ENCODE measurements around the gene TEX261.

Gene TEX261

DNA sequence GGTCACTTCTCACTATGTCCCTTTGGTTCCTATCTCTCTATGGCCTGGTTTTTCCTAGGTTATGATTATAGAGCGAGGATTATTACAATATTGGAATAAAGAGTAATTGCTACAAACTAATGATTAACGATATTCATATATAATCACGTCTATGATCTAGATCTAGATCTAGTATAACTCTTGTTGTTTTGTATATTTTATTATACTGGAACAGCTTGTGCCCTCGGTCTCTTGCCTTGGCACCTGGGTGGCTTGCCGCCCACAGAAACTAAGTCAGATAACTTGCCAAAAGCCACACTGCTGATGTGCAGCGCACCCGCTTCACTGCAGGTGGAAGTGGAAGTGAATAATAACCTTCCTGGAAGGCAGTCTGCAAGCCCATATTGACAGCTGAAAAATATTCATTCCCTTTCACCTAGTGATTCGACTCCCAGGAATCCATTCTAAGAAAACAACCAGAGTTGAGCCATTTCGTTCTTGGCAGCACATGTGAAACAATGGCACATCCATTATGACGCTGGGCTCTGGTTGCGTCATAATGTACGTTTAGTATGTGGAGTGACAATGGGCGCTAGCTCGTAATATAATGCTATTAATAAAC lies 17.0 kb downstream of the TEX261 start:
- H3K9me3 ChIP-seq (ENCODE audit: control insufficient read depth, insufficient read depth, low read length), result no peaks in the 10 kb centered on the region
- peak overlapping the region; percentile 83 for H3K4me3 ChIP-seq (ENCODE audit: low read depth, low read length)
- H3K9ac ChIP-seq (ENCODE audit: low read depth, low read length), result no peak overlapping the region
- H3K36me3 ChIP-seq (ENCODE audit: control insufficient read depth, insufficient read depth, low read length), result no peaks in the 10 kb centered on the region
- peaks cover 34% of the 10 kb centered on the region for H3K27me3 ChIP-seq (ENCODE audit: control insufficient read depth, insufficient read depth, low read length)
- peaks cover 3% of the 10 kb centered on the region for H3K4me1 ChIP-seq (ENCODE audit: control insufficient read depth, insufficient read depth, low read length)

DNA sequence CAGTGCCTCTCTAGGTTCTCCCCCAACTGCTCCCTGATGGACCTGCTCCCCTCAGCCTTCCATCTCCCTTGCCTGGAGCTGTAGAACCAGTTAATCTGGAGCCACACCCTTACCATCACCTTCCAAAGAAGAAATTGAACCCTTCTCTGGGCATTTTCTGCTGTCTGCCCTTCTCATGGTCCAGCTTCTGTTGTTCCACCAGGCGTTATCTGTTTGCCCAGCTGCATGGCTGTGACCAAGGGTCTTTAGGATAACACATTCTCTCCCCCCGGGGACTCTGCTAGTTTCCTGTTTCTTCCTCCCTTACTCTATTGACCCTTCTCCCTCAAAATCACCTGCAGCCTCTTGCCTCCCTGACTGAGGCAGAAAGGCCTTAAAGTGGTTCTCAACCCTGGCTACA lies 19.4 kb downstream of the TEX261 start:
- Histone ChIP-seq H3K9me3 (ENCODE audit: control insufficient read depth, insufficient read depth, low read length) (no peaks in the 10 kb centered on the region), H3K4me3 (ENCODE audit: low read depth, low read length) (no peak overlapping the region), H3K27me3 (ENCODE audit: control insufficient read depth, insufficient read depth, low read length) (peaks cover 37% of the 10 kb centered on the region), H3K4me1 (ENCODE audit: control insufficient read depth, insufficient read depth, low read length) (peaks cover 3% of the 10 kb centered on the region), H3K9ac (ENCODE audit: low read depth, low read length) (no peak overlapping the region), H3K36me3 (ENCODE audit: control insufficient read depth, insufficient read depth, low read length) (no peaks in the 10 kb centered on the region)

DNA sequence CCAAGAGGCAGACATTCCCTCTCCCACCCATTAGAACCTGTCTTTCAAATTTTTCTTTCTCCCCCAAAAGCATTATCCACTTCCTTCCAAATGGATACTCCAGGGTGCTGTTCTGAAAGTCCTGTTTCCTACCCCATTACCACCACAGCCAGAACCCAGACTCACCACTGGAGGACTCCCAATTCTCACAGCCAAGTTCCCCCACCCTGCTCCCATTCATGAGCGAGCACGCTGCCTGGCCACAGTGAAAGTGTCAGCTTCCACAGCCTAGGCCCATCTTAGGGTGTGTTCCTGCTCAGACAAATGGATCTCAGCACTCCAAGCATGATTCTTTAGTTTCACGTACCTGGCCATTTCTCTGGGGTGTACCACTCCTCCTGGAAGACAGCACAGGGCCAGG lies 20.1 kb downstream of the TEX261 start:
- Histone ChIP-seq H3K9ac (ENCODE audit: low read depth, low read length) (no peak overlapping the region), H3K9me3 (ENCODE audit: control insufficient read depth, insufficient read depth, low read length) (no peaks in the 10 kb centered on the region), H3K4me3 (ENCODE audit: low read depth, low read length) (no peak overlapping the region), H3K27me3 (ENCODE audit: control insufficient read depth, insufficient read depth, low read length) (peaks cover 39% of the 10 kb centered on the region), H3K36me3 (ENCODE audit: control insufficient read depth, insufficient read depth, low read length) (no peaks in the 10 kb centered on the region), H3K4me1 (ENCODE audit: control insufficient read depth, insufficient read depth, low read length) (peaks cover 3% of the 10 kb centered on the region)

DNA sequence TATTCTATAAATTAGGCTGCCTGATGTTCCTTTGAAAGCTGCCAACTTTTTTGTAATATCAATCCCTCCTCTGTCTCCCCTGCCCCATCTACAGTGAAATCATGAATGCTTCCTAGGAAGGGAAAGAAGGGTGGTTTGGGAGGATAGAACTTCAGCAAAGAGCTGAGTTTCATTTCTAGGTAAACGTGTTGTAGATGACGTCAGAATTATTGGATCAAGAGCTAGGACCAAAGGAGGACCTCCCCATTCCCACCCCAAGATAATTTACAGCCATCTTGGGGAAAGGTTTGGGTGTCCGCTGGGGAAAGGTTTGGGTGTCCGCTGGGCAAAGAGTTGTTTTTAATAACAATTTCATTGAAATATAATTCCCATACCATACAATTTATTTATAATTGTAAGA lies 27.5 kb downstream of the TEX261 start:
- H3K4me3 ChIP-seq (ENCODE audit: low read depth, low read length), result no peak overlapping the region
- peaks cover 65% of the 10 kb centered on the region for H3K27me3 ChIP-seq (ENCODE audit: control insufficient read depth, insufficient read depth, low read length)
- no peaks in the 10 kb centered on the region for H3K36me3 ChIP-seq (ENCODE audit: control insufficient read depth, insufficient read depth, low read length)
- no peak overlapping the region for H3K9ac ChIP-seq (ENCODE audit: low read depth, low read length)
- no peaks in the 10 kb centered on the region for H3K4me1 ChIP-seq (ENCODE audit: control insufficient read depth, insufficient read depth, low read length)
- no peaks in the 10 kb centered on the region for H3K9me3 ChIP-seq (ENCODE audit: control insufficient read depth, insufficient read depth, low read length)

DNA sequence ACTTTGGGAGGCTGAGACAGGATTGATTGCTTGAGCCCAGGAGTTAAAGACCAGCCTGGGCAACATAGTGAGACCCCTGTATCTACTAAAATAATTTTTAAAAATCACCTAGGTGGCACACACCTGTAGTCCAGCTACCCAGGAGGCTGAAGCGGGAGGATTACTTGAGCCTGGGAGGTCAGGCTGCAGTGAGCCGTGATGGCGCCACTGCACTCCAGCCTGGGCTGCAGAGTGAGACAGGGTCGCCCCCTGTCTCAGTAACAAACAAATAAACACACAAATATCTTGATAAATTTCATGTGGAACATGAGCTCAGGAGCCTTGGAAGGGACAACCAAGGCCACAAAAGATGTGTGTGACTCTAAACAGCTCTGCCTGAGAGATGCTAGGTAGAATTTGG lies 28.0 kb downstream of the TEX261 start:
- H3K4me3 ChIP-seq (ENCODE audit: low read depth, low read length), result no peak overlapping the region
- H3K27me3 ChIP-seq (ENCODE audit: control insufficient read depth, insufficient read depth, low read length), result peaks cover 64% of the 10 kb centered on the region
- H3K9ac ChIP-seq (ENCODE audit: low read depth, low read length), result no peak overlapping the region
- H3K4me1 ChIP-seq (ENCODE audit: control insufficient read depth, insufficient read depth, low read length), result no peaks in the 10 kb centered on the region
- no peaks in the 10 kb centered on the region for H3K9me3 ChIP-seq (ENCODE audit: control insufficient read depth, insufficient read depth, low read length)
- H3K36me3 ChIP-seq (ENCODE audit: control insufficient read depth, insufficient read depth, low read length), result no peaks in the 10 kb centered on the region

DNA sequence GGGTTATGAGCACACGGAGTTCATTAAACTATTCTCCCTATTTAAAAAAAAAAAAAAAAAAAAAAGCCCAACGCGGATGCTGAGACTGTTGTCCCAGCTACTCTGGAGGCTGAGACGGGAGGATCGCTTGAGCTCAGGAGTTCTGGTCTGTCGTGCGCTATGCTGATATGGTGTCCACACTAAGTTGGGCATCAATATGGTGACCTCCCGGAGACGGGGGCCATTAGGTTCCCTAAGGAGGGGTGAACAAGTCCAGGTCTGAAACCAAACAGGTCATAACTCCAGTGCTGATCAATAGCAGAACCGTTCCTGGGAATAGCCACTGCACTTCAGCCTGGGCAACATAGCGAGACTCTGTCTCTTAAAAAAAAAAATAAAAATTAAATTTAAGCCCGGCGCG lies 29.2 kb downstream of the TEX261 start:
- peaks cover 64% of the 10 kb centered on the region for H3K27me3 ChIP-seq (ENCODE audit: control insufficient read depth, insufficient read depth, low read length)

DNA sequence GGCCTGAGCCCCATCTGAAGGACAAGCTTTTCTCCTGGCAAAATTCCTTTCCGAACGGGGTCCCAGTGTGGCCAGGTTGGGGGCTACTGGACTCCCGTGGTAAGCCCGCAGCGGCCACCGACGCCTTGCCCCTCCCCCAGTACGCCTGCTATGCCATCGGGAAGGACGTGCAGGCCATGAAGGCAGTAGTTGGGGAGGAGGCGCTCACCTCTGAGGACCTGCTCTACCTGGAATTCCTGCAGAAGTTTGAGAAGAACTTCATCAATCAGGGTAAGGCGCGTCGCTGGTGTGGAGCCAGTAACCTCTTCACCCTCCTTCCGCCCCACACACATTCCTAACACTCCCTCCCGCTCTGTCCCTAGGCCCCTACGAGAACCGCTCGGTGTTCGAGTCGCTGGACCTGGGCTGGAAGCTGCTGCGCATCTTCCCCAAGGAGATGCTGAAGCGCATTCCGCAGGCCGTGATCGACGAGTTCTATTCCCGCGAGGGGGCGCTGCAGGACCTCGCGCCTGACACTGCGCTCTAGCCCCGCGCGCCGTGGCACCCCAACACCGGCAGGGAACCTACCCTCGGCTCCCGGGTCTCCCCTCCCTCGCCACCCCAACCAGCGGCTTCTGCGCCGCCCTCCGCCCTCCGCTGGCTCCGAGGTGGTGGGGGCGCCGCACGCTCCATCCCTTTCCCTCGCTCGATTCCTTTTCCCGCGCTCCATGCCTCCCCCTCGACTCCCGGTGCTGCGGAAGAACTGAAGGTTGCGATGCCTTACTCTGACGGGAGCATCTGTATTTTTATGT lies 29.9 kb downstream of the TEX261 start:
- Histone ChIP-seq H3K9ac (ENCODE audit: low read depth, low read length) (no peak overlapping the region), H3K4me3 (ENCODE audit: low read depth, low read length) (peak overlapping the region; percentile 45), H3K4me1 (ENCODE audit: control insufficient read depth, insufficient read depth, low read length) (no peaks in the 10 kb centered on the region), H3K36me3 (ENCODE audit: control insufficient read depth, insufficient read depth, low read length) (no peaks in the 10 kb centered on the region), H3K9me3 (ENCODE audit: control insufficient read depth, insufficient read depth, low read length) (no peaks in the 10 kb centered on the region), H3K27me3 (ENCODE audit: control insufficient read depth, insufficient read depth, low read length) (peaks cover 57% of the 10 kb centered on the region)

More for the DNA sequence above, 29.2 kb downstream of the TEX261 start:
- H3K4me1 ChIP-seq (ENCODE audit: control insufficient read depth, insufficient read depth, low read length), result no peaks in the 10 kb centered on the region
- peak overlapping the region; percentile 45 for H3K4me3 ChIP-seq (ENCODE audit: low read depth, low read length)
- no peaks in the 10 kb centered on the region for H3K36me3 ChIP-seq (ENCODE audit: control insufficient read depth, insufficient read depth, low read length)
- H3K9me3 ChIP-seq (ENCODE audit: control insufficient read depth, insufficient read depth, low read length), result no peaks in the 10 kb centered on the region
- no peak overlapping the region for H3K9ac ChIP-seq (ENCODE audit: low read depth, low read length)

DNA sequence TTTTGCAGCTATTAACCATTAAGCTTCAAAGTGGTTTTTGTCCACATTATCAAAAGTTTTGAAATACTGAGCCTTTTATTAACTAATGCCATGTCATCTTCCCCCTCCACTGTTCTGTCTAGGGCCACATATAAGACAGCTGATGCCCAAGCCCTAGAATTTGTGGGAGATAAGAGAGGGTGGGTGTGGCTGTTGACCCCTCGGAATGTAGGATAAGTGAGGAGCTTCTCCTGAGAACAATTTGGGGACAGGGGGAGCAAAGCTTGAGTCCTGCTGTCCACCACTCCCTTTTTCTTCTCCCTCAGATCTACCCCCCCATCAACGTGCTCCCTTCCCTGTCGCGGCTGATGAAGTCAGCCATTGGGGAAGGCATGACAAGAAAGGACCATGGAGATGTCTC lies 30.5 kb downstream of the TEX261 start:
- Histone ChIP-seq H3K9me3 (ENCODE audit: control insufficient read depth, insufficient read depth, low read length) (no peaks in the 10 kb centered on the region), H3K4me3 (ENCODE audit: low read depth, low read length) (peak overlapping the region; percentile 45), H3K27me3 (ENCODE audit: control insufficient read depth, insufficient read depth, low read length) (peaks cover 57% of the 10 kb centered on the region), H3K36me3 (ENCODE audit: control insufficient read depth, insufficient read depth, low read length) (no peaks in the 10 kb centered on the region), H3K9ac (ENCODE audit: low read depth, low read length) (no peak overlapping the region), H3K4me1 (ENCODE audit: control insufficient read depth, insufficient read depth, low read length) (no peaks in the 10 kb centered on the region)

DNA sequence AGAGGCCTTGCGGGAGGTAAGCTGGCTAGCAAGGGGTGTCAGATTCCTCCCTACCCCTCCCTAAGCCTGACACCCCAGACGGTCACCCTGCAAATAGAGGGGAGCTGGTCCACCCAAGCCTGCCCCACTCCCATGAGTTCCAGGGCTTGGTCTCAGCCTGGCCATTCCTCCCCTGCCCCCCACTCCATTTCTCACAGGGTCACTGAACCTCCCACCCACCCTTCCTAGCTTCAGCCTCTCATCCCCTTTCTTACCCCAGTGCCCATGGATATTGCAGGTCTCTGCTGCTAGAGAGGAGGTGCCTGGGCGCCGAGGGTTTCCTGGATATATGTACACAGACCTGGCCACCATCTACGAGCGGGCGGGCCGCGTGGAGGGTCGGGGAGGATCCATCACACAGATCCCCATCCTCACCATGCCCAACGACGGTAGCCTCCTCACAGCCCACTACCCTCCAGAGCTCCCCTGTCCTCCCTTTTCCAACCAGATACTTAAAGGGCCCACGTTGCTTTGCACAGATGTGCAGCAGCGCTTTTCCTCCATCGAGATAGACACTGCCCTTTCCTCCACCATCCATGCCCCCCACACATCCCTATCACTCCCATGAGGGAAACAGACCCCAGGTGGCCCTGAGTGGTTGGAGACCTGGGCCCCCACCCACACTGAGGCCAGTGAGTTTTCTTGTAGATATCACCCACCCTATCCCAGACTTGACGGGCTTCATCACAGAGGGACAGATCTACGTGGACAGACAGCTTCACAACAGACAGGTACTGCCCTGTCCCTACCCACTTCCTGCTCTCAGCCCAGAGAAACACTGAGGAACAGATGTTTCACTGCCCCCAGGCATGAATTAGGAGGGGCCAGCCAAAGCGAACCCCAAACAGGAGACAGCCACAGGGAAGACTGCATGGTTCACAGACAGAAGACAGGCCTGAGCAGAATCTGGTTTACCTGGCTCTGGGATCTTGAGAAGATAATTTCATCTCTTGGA lies 31.5 kb downstream of the TEX261 start:
- no peaks in the 10 kb centered on the region for H3K36me3 ChIP-seq (ENCODE audit: control insufficient read depth, insufficient read depth, low read length)
- H3K9me3 ChIP-seq (ENCODE audit: control insufficient read depth, insufficient read depth, low read length), result no peaks in the 10 kb centered on the region
- peaks cover 56% of the 10 kb centered on the region for H3K27me3 ChIP-seq (ENCODE audit: control insufficient read depth, insufficient read depth, low read length)
- no peak overlapping the region for H3K9ac ChIP-seq (ENCODE audit: low read depth, low read length)
- H3K4me3 ChIP-seq (ENCODE audit: low read depth, low read length), result no peak overlapping the region
- no peaks in the 10 kb centered on the region for H3K4me1 ChIP-seq (ENCODE audit: control insufficient read depth, insufficient read depth, low read length)

DNA sequence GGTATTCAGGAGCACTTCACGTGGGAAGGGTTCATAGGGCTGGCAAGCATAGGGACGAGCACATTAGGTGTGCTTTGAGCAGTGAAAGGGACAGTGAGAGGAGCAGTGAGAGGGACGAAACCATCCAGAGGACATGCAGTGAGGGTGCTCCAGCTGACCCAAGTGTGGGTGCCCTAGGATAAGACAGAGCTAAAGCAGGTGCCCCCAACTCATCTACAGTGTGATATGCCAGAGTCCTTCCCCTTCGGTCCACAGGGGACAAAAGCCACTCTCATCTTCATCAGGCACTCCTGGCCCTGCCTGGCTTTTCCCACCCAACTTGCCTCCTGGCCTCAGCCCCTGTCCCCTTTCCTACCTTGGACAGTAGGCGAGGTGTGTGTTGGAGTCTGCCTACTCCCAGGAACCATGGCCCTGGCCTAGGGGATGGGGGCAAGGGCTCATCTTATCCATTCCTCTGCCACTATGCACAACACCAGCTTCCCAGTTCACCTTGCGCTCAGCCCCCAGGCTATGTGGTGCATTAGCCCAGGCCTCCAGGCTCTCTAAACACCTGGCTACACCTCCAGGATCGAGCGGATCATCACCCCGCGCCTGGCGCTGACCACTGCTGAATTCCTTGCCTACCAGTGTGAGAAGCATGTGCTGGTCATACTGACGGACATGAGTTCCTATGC lies 32.3 kb downstream of the TEX261 start:
- Histone ChIP-seq H3K4me3 (ENCODE audit: low read depth, low read length) (no peak overlapping the region), H3K36me3 (ENCODE audit: control insufficient read depth, insufficient read depth, low read length) (no peaks in the 10 kb centered on the region), H3K4me1 (ENCODE audit: control insufficient read depth, insufficient read depth, low read length) (no peaks in the 10 kb centered on the region), H3K27me3 (ENCODE audit: control insufficient read depth, insufficient read depth, low read length) (peaks cover 50% of the 10 kb centered on the region), H3K9me3 (ENCODE audit: control insufficient read depth, insufficient read depth, low read length) (no peaks in the 10 kb centered on the region), H3K9ac (ENCODE audit: low read depth, low read length) (no peak overlapping the region)

DNA sequence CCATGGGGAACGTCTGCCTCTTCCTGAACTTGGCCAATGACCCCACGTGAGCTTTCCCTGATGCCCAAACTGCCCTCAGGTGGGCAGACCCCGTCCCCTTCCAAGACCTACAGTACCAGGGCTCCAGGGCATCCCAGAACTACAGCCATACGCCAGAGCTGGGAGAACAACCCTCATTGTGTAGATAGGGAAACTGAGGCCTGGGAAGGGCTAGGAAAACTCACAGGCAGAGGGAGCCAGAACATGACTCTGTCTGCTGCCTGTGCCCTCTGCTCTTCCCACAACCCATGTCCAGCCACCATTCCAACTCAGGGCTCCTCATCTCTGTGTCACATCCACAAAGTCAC lies 33.1 kb downstream of the TEX261 start:
- H3K9me3 ChIP-seq (ENCODE audit: control insufficient read depth, insufficient read depth, low read length), result no peaks in the 10 kb centered on the region
- peaks cover 42% of the 10 kb centered on the region for H3K27me3 ChIP-seq (ENCODE audit: control insufficient read depth, insufficient read depth, low read length)
- no peaks in the 10 kb centered on the region for H3K36me3 ChIP-seq (ENCODE audit: control insufficient read depth, insufficient read depth, low read length)
- H3K4me1 ChIP-seq (ENCODE audit: control insufficient read depth, insufficient read depth, low read length), result no peaks in the 10 kb centered on the region
- H3K9ac ChIP-seq (ENCODE audit: low read depth, low read length), result no peak overlapping the region
- no peak overlapping the region for H3K4me3 ChIP-seq (ENCODE audit: low read depth, low read length)
